Left hindlimb (tissue), 1 donor: ENCODE results near the gene PPL.
"Not testable (repeated sequence)": the region's sequence is repeated elsewhere in the genome, so short reads cannot be mapped to it uniquely, and the experiment has no call there.

ENCODE experiments used
- DNase-seq: peaks from one replicate; pipeline ENCODE4 v3.0.0-alpha.2; 2018

The PPL gene

GRCh38 chr16:4908854-4909401 lies 28.0 kb downstream of the PPL start:
- no peak for DNase-seq

- no peak for DNase-seq
These were observed 31.9 kb downstream of the PPL start for GRCh38 chr16:4904942-4905615.

GRCh38 chr16:4904108-4904941 lies 32.6 kb downstream of the PPL start:
- no peak for DNase-seq

- DNase-seq, result no peak
These were observed 34.9 kb downstream of the PPL start for GRCh38 chr16:4902038-4902437.

DNA sequence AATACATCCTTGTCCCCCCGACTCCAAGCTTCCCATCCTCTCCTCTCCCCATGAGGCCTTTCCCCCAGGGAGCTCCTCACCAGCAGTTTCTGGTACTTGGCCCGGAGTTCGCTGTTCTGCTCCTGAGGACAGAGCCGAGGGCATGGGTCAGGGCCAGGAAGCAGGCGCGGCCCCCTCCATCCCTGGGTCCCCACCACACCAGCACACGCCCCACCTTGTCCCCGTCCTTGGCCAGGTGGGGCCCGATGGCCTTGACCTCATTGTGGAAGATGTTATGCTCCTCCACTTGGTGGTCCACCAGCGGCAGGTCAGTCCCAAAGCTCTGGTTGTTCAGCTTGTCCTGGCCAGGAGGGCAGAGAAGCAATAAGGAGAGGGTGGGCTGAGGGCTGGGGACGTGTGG lies 36.2 kb downstream of the PPL start:
- DNase-seq, result no peak

GRCh38 chr16:4900036-4900435 lies 36.9 kb downstream of the PPL start:
- DNase-seq, result no peak

DNA sequence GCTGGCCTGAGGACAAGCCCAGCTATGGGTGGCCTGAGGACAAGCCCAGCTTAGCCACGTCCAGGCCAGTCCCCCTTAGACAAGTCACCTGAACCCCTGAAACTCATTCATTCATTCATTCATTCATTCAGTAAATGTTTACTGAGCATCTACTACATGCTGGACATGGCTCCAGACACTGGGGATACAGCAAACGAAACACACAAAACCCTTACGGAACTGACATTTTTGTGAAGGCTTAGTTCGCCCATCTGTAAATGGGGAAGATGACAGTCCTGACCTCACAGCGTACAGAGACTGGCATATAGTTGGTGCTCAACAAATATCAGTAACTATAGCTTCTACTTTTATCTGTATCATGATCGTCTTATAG lies 37.5 kb downstream of the PPL start:
- no peak for DNase-seq

DNA sequence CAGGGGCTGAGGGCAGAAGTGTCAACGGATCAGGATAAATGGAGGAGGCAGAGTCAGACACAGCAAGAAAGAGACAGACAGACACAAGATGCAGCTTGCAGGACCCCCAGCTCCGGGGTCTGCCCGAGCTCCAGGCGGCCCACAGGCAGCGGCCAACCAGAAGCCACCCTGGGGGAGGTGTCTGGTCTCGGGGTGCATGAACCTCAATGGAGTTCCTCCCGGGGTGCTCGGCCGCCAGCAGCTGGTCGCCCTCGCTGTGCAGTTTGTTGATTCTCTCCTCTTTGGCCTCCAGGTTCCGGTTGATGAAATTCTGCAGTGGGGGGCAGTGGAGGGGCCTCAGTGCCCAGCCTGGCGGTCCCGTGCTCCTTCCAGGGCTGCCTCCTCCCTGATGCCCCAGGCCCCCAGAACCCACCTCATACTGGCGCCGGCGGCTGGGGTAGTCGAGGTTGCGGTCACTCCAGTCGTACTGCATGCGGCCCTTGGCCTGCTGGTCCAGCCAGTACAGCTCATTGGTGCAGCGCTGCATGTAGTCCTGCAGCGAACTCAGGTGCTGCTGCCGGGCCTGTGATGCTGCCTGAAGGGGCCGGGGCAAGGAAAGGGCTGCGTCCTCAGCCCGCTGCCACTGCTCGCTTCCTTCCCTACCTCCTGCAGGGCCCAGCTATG lies 38.0 kb downstream of the PPL start:
- DNase-seq, result no peak

DNA sequence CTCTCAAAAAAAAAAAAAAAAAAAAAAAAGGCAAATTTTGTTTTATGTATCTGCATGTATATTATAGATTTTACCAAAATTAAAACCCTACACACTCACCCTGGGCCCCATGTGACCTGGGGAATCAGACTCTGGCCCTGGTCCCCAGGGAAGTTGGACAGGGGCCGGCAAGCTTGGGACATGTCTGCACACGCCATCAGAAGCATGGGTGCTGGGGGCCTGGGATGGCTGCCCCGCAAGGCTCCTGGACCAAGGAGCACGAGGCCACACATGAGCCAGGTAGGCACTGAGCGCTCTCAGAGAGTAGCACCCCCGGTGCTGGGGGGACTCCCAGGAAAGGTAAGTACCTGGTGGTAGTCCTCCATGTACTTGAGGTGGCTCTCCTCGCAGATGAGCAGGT lies 39.6 kb downstream of the PPL start:
- no peak for DNase-seq

DNA sequence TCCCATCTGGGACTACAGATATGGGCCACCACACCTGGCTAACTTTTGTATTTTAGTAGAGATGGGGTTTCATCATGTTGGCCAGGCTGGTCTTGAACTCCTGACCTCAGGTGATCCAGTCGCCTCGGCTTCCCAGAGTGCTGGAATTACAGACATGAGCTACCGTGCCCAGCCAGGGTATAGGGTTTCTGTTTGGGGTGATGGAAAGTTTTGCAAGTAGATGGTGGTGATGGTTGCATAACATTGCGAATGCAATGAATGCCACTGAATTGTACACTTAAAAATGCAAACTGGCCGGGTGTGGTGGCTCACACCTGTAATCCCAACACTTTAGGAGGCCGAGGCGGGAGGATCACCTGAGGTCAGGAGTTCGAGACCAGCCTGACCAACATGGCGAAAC lies 40.2 kb downstream of the PPL start:
- DNase-seq, result not testable (repeated sequence)

DNA sequence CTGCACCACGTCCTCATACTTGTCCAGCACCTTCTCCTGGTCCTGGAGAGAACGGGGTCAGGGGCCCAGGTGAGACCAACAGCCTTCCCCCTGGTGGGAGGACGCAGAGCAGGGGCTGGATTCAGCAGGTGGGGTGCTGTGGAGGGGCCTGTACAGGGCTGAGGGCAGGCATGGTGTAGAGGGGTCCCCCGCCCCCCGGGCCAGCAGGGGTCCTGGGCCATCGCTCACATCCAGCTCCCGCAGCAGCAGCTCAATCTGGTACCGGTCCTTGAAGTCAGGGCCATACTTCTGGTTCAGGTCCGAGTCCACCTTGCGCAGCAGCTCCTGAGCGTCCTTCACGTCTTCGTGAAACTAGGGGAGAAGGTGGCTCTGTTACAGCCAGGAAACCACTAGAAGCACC lies 41.6 kb downstream of the PPL start:
- DNase-seq, result no peak

GRCh38 chr16:4894276-4895150 lies 42.4 kb downstream of the PPL start:
- no peak for DNase-seq

DNA sequence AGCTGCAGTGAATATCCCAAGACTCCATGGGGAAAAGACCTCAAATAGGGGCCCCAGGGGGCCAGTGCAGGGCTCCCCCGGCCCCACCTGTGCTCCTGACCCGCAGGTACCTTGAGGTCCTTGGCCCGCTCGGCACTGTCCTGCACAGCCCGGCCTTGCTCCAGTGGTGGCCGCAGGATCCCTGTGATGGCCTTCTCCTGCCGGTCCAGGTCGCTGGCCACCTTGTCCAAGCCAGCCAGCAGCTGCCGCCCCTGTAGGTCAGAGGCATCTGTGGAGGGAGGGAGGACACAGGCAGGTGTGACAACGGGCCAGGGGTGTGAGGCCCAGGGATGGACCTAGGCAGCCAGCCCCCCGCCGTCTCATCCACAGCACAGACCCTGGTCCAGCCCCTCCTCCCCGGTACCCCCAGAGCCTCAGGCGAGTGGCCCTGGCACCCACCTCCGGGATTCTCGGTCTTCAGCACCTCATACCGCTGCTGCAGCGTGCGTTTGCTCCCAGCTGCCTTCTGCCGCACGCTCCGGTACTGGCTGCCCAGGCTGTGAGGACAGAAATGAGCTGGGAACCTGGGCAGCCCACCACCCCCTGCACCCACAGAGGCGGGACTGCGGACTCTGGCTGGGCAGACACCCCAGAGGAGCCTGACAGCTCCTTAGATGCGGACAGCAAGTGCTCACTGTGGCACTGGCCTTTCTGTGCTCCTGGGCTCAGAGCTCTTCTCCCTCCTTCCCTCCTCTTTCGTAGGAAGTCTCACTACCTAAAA lies 43.7 kb downstream of the PPL start:
- no peak for DNase-seq

DNA sequence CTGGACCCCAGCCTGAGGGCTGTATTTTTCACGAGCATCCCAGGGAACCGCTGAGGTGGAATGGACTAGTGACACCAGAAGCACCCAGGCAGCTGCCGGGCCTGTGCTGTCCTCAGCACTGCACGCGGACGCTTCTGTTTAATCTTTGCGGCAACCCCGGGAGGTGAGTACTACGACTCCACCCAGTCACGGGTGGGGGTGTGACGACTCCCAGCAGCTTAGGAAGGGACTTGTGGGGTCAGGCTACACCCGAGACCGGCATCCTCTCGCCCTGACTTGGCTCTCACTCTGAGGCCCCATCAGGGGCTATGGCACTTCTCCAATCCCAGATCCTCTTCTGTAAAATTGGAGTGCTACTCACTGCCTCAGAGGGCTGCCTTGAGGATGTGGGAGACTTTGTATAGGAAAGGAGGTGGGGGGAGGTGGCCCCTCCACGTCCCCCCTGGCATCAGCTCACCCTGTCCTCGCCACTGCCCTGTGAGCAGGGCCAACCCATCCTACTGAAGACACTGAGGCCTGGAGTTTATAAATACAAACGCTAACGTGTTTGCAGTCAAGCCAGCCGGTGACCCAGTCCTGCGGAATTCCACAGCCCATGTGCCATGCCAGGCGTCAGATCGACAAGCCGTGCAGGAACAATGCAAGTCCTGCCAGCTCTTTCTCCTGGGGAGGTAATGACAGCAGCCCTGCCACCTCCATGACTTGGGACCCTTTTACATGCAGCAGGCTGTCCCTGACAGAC lies 44.4 kb downstream of the PPL start:
- DNase-seq, result peak; percentile 74

GRCh38 chr16:4891886-4892216 lies 45.1 kb downstream of the PPL start:
- DNase-seq, result no peak

DNA sequence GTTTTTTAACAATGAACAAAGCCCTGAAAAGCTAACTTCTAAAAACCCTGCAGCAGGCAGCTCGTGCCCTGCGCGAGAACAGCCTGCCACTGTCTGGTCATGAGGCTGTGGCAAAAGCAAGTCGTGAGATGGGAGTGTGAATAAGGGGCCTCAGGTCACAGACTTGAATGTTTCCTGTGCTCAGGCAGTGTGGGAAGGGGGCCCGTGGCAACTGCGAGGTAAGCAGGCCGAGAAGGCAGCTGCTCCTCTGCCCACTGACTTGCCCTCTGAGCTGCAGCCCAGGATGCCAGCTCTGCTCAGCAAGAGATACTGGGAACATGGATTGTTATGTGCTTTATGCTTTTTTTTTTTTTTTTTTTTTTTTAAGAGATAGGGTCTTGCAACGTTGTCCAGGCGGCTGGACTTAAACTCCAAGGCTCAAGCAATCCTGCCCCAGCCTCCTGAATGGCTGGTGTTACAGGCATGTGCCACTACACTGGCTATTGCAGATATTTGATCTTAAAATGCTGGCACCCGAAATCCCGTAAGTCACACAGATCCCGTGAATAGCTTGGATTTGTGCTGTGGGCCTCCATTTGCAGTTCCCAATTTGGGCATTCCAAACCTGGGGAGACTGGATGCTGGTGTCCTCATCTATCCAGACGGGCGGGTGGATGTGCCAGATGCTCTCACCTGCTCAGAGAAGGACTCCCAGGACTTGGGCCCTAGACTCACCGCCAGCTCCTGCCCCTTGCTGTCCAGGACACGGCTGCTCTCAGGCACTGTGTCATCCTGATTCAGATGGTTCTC lies 45.7 kb downstream of the PPL start:
- no peak for DNase-seq

DNA sequence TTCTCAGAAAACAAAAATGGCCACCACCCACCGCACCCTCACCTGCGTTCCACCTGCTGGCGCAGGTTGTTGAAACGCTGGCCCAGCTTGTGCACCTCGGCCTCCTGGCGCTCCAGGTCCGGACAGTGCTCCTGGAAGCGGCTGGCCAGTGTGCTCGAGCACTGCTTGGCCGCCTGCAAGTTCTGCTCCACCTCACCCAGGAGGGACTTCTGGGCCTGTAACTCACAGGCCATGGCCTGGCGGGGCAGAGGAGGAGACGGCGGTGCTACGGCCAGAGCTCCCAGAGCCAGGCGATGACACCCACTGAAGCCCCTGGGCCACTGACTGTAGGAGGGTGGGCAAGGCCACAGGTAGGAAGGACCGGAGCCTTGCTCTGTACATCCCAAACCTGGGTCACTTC lies 46.3 kb downstream of the PPL start:
- DNase-seq, result no peak

GRCh38 chr16:4890026-4890425 lies 46.9 kb downstream of the PPL start:
- no peak for DNase-seq

GRCh38 chr16:4888428-4889135 lies 48.4 kb downstream of the PPL start:
- DNase-seq, result no peak

GRCh38 chr16:4886151-4886550 lies 50.8 kb downstream of the PPL start:
- DNase-seq, result no peak
